Stimulated activated CD8-positive, alpha-beta memory T cell treated with anti-CD3 and anti-CD28 coated beads, Interleukin-12 subunit alpha, Interleukin-12 subunit beta, amount 100 ng/mL, for 4 hours (primary cell): ENCODE results near the gene NEGR1.

Experiments
- DNase-seq: peaks from one replicate; pipeline ENCODE4 v3.0.0-alpha.2; 2020; ENCODE audit warnings: low read depth

Gene NEGR1

DNA sequence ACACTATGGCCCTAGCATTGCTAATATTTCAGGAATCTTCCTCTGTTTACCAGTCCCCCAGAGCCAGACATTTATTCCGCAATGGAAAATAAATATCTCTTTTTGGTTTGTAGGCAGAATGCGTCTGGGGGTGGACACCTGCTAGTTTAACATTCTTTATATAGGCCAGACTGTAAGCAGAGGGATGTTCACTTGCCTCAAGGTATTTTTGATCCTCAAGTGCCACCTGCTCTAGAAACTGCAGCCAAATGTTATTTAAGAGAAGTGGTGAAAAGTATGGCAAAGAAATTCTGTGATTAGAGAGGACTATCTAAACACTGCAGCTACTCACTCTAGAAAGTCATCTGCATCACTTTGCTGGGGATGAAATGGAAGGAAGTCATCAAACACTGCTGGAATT is 164.7 kb downstream of the NEGR1 start:
- DNase-seq = no peak

DNA sequence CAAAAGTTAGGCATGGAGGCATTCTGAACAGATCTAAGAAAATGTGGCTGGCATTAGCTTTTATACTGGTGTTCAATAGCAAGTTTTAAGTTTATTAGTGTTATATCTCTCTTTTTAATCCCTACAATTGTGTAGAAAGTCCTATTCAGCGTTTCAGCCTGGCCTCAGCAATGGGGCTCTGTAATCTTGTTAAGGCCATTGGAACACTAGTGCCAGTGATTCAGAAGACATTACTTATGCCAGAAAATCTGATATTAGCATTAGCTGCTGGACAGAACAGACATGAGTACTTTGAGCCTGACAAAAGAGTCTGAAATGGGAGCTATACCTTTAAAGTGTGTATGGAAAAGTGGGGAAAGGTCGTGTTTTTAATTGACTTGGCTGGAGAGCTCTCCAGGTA is 167.0 kb downstream of the NEGR1 start:
- DNase-seq = no peak

DNA sequence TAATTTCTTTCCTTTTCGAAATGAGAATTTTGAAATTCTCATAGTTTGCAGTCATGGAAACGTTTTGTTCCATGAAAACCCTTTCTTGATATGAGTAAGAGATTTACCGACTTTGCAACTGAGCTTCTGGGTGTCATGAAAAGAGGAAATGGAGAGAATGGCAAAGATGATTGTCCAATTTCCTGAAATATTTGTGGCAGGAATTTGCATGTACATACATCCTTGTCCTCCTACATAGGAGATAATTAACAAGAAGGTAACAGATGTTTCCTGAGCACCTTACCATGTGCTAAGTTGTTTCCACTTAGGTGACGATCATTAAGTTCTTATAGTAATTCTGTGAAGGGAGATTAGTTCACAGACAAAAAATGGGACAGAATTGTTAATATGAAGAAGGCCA is 170.7 kb downstream of the NEGR1 start:
- DNase-seq = no peak

DNA sequence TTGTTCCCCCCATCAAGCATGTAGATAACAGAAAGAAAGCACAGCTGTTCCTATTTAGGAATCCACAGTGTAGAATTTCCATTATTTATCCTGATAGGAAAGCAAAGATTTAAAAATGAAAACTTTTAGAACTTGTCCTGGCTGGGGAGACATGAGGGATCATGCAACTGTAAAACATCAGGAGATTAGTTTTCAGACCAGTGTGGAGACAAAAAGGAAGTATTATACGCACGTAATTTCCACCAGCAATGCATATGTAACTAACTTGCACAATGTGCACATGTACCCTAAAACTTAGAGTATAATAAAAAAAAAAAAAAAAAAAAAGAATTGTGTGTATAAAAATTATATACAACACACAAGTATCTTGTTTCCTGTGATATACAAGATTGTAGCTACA is 172.4 kb downstream of the NEGR1 start:
- no peak for DNase-seq

DNA sequence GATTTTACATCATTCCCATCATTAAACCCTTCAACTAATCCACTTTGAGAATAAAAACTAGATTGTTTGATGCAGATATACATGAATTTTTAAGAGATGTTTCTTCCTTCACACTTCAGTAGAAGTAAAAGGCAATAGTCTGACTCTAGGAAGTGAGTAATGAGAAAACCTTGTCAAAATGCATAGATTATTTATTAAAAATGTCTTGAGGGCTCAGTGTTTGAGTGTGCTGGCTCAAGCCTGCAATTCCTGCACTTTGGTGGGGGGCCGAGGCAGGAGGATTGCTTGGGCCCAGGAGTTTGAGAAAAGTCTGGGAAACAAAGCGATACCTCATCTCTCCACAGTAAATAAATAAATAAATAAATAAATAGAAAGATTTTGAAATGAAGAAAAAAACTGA is 177.1 kb downstream of the NEGR1 start:
- no peak for DNase-seq

DNA sequence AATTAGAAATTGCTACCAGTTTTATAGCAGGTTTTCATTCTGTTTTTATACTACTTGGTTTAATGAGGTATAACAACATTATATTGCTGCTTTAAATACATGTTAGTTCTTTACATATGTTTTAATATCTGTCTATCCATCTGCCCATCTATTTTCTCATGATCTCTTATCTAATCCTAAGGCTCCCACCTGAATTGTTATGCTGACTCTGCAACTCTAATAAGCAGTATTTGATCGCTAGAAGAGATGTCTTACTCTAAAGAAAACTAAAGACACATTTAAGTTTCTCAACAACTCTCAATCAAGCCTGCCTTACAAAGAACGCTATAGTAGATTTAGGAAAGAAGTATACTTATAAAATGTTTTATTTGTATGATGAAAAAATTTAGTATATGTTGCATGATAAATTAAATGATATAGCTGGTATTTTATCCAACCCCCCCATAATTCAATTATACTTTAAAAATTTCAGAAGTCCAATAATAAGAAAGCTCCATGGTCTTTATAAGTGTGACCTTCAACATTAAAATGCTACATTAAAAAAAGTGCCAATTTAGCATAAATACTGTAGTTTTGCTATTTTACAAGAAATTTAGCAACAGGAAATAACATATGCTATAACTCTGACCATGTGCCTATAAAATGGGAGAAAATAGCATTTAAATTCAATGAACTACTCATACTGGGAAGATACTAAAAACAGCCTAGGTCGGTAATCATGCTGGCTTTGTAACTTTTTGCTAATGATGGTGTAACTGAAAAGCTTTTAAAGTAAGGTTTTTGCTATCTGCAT is 180.3 kb downstream of the NEGR1 start:
- no peak for DNase-seq

DNA sequence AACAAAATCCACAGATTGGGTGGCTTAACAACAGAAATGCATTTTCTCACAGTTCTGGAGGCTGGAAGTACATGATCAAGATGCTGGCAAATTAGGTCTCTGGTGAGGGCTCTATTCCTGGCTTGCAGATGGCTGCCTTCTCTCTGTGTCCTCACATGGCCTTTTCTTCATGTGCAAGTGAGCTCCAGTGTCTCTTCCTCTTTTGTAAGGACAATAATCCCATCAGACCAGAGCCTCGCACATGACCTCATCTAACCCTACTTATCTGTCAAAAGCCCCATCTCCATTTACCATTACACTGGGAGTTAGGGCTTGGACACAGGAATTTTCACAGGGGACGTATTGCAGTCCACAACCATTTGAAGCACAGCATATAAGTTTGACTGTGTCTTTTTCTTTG is 181.6 kb downstream of the NEGR1 start:
- DNase-seq = no peak

DNA sequence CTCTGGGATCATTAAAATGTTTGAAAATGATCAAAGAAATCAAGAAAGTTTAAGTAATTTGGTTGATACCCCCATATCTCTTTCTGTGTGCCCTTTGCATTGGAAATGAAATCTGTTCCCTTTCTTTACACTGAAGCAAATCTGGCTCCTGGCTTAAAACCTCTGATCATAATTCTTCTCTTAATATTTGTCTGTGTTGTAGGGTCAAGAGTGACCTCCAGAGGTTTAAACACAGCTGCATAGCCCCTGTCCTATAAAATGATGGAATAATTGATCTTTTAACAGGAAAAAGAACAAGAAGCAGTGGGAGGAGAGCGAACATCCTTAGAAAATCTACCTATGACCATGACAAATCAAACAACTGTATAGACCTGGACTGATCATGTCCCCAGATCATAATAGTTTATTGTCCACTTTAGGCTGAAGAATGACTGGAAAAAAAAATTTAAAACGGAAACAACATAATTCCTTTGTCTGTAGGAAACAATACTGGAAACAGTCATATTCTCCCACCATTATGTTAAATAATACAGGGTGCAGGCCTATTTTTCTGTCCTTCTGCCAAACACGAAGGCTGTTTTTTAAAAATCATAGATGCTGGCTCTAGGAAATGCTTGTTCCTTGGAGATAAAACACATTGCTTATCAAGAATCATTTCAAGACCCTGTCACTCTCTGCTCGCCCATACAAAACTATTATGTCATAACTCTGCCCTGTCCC is 184.3 kb downstream of the NEGR1 start:
- no peak for DNase-seq

DNA sequence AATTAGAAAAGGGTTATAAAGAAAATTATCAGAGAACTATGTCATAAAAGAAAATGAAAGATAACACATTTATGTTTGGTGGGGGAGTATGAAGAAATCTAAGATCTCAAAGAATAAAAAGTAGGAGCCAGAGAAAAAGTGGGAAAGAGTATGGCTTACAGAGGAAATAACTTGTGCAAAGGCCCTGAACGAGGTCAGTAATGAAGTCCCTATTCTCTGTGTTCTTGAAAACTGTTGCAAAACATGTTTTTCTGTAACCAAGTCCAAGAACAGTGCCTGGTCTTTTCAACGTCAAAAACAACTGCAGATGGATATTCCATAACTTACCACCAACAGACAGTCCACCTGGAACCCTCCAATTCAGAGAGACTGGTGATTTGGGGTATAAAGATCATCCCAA is 188.1 kb downstream of the NEGR1 start:
- no peak for DNase-seq

DNA sequence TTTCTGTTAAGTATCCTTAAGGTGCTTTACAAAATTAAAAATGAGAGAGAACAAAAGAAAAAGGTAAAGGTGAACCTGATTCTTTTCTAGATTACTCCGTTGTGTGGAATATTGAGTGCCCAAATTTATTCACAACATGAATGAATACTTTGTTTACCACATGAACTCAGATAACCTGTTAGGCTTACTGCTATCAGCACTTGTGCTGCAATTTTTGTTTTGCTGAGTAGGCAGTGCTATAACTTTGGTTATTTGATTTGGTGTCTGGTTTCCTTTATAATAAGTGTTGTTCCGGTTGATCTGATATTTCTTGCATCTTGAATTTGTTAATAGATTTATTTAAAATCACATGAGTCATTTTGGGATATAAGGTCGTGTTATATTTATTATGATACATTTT is 195.9 kb downstream of the NEGR1 start:
- no peak for DNase-seq

DNA sequence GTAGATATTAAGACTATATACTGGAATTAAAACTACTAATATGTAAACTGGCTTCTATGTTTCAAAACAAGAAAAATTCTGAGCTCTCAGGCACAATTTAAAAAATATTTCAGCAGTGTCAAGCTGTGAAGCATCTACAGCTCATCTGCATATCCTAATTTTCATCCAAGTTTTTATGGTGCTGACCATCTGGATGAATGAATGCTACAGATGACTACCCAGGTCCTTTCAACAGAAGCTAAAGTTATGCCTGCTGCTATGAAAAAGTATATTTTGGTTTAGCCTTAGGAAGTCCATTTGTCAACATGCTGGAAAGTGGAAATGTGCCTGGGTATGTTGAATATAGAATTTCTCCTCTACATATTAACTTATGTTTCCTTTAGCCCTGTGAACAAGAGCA is 206.9 kb downstream of the NEGR1 start:
- no peak for DNase-seq

DNA sequence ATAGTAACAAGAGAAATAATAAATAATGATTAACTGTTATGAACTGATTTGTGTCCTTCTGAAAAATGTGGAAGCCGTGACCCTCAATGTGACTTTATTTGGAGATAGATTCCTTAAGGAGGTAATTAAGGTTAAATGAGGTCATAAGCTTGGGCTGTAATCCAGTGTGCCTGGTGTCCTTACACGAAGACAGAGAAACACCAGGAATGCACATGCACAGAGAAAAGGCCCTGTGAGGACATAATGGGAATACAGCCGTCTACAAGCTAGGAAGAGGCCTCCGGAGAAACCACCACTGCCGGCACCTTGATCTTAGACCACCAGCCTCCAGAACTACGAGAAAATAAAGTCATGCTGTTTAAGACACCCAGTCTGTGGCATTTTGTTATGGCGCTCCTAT is 215.9 kb downstream of the NEGR1 start:
- no peak for DNase-seq

DNA sequence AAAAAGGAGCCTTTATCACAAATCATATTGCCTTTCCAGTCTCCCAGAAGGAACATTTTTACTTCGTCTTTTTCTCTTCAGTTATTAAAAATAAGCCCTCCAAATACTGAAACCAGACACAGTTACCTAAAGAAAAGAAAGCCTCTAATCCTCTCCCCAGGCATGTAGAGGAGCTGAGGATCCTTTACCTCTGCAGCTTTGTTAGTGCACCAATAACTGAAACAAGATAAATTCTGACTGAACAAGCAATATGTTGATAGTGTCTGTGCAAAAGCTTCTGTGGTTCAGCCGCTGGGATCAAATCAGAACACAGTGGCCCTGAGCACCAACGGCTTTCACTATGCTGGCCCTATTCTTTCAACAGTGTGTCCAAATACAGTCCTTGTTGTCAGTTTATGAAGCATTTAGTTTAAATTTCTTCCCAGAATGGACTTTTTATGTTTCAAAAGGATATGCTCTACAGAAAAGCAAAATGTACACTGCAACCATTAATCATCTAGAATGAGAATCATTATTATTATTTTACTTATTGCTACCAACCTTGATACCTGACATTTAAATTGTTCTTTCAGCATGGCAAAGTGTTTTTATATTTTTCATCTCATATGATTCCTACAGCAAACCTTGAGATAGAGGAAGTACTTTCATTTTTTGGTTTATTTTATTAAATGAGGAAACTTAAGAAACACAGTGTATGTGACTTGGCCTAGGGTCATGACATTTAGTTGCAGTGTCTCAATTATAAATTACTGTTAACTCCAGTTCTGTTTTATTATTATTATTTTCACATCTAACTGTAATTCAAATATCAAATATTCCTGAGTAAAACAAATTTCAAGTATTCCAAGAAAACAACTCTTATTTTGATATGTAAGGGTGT is 217.9 kb downstream of the NEGR1 start:
- DNase-seq = no peak

DNA sequence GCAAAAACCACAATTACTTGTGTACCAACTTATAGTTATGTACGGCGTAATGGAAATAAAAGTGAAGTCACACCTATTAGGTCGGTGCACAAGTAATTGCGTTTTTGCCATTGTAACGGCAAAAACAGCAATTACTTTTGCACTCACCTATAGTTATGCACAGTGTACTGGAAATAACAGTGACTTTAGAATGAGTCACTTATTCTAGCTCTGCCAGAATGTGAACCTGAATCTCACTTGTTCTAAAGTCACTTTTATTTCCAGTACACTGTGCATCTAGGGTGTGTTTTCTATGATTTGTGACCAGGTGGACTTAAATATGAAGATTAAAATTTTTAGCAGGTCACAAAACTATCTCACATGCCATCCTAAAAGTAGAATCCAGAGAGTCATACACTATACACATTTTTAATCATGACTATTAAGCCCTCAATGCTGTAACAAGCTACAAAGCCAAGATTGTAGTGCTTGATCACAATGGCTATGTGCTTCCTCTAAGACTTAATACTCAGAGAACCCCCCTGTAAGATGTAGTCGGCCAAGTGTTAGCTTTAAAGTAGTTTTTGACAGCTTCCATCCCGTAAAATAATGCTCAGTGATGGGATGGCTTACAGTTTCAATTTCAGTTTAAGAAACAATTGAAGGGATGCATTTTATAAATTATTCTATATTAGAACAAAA is 218.8 kb downstream of the NEGR1 start:
- DNase-seq = no peak

DNA sequence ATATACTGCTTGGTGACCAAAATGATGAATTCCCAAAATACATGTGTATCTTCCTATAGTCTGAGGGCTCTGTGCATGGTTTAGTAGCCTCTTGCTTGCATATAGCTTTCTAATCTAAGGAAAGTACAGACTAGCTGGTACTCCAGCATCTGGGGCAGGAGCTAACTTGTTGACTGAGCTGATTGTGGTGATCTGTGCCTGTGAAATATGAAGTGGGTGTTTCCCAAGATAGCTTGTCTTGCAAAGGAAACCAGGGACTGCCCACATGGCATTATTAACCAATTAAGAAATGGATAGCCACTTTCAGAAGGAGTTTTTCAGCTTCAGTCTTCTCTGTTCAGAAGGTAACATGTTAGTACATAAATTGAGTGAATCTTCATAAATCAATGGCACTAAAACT is 219.8 kb downstream of the NEGR1 start:
- DNase-seq = no peak

DNA sequence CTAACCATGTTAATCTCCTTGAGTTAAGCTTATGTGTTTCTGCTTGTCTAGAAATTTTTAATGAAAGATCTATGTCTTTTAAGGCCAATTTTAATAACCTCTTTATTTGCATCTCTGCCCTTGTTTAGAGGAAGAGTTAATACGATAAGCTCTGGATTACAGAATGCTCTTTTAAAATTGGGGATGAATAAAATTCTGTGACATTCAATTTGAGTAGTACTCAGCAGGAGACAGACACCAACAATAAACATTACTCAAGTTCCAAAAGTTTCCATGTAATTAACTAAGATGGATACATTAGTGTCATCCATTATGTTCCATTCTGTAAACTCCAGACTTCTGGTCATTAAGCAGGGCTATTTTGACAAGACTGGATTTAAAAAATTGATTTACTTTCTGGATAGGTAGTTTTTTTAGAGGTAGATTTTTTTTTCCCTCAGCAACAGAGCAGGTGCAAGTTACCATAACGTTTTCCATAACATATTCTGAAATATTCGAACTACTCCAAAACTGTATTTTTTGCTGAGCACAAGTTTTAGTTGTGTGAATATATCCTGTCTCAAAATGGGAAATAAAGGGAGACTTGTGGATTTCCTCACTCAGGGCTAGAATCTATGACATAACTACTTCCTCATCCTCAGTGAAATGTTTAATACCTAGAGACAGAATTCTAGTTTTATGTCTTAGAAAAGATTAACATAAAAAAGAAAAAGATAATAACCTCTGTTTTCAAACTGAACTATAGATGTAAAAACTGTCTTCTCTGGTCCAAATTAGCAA is 221.7 kb downstream of the NEGR1 start:
- DNase-seq = no peak

DNA sequence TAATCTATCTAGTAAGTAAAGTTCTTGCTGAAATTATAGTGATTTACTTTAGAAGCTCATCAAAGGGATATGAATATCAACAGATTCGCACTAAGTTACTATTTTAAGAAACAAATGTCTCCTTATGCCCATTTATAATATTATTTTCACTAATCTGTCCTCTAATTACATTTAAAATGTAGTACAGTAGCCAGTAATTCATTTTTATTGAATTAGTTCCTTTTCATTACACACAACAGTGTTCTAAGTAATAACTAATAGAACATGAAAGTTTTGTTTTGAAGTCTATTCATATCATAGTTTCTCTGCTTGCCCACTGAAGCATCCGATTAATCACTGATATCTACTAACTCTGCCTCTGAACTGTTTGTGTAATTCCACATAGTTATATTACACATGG is 225.8 kb downstream of the NEGR1 start:
- no peak for DNase-seq

DNA sequence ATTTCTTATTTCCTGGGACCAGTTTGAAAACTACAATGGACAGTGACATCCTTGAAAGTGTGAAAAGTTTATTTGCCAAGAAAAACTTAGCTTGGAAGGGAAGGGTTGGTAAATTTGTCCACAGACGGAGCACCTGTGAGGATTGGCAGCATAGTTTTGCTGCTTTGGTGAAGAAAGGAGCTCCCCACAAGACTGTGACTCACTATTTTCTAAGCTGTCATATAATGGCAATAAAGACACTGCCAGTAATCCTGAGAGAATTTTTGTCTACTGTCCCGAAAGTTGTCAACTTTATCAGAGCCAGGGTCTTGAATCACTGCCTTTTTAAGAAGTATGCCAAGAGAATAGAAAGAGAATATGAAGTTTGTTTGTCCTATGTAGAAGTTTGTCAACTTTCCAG is 230.8 kb downstream of the NEGR1 start:
- DNase-seq = no peak

DNA sequence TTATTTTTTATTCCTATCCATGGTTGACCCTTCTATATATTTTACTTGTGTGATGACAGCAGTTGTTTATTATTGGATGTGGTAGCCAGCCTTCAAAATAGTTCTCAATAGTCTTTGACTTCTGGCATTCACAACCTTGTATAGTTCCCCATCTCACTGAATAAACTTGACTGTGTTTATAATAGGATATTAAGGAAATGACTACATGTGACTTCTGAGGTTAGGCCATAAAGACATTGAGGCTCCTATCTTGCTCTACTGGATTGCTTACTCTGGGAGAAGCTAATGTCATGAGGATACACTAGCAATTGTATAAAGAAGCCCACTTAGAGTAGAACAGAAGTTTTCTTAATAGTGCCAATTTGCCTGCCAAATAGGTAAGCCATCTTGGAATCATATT is 231.8 kb downstream of the NEGR1 start:
- no peak for DNase-seq

DNA sequence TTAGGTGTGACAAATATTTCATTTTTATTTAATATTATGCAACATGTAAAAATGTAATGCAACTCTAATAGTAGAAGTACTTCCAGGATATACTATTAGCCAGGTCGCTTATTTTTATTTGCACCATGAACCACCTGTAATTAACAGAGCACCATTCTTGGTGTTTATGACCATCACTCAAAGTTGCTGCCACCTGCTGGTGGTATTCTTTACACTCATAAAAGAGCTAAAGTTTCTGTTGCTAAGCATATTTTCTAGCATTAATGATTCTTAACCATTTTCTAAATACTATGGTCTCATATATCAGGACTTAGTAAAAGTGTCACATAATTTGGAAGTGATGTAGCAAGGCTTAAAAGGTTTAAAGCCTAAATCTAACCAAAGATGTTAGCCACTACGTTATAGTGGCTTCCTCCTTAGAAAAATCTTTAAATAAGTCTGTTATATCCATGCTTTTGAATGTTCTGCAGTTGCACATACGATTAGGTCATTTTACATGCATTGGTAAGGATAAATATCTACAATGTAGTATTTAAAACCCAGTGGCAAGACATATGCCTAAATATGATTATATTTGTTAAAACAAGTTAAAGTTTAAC is 244.5 kb downstream of the NEGR1 start:
- DNase-seq = no peak

DNA sequence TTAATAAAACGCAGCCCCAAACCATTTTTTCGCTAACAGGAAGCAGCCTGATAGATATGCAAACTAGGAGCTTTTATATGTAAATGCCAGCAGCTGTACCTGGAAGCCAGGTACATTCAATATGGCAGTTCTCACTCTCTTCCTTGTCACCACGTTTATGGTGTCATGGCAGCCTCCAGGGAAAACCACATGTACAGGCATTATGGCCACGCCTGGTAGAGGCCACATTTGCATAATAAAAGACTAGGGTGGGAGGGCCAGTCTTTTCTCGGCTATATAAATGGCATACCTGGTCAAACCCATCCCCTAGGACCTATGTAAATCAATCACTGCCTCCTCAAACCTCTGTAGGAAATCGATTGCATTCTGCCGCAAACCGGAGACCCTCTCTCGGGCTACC is 247.5 kb downstream of the NEGR1 start:
- DNase-seq = no peak
